ENCODE measurements around the gene CDK3.

DNA sequence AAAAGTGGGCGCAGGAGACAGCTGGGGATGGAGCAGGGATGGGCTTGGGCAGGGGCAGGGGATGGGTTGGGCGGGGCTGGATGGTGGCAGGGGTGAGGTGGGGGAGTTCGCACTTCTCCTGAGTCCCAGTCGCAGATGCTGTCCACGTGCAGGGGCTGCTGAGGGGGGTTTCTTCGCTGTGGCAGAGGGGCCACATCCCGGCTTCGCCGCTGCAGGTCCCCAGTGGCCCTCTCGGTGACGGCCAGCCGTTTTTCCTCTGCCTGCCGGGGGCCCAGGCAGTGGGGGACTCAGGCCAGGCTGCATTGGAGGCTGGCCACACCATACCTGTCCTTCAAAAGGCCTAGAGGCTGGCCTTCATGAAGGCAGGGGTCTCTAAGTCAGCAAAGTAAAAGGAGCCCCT is 18.1 kb downstream of the CDK3 start:
- no peak for TF ChIP-seq POLR2A (IDR thresholded peaks at IDR 0.05)
- TF ChIP-seq, protein P1, sequence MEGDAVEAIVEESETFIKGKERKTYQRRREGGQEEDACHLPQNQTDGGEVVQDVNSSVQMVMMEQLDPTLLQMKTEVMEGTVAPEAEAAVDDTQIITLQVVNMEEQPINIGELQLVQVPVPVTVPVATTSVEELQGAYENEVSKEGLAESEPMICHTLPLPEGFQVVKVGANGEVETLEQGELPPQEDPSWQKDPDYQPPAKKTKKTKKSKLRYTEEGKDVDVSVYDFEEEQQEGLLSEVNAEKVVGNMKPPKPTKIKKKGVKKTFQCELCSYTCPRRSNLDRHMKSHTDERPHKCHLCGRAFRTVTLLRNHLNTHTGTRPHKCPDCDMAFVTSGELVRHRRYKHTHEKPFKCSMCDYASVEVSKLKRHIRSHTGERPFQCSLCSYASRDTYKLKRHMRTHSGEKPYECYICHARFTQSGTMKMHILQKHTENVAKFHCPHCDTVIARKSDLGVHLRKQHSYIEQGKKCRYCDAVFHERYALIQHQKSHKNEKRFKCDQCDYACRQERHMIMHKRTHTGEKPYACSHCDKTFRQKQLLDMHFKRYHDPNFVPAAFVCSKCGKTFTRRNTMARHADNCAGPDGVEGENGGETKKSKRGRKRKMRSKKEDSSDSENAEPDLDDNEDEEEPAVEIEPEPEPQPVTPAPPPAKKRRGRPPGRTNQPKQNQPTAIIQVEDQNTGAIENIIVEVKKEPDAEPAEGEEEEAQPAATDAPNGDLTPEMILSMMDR (IDR thresholded peaks at IDR 0.05), result no peak

Measured in adrenal gland (tissue), 5 donors.